SK-N-SH treated with all-trans-retinoic acid at 6 μM for 48 hours (cell line): Measurements from ENCODE around the gene C18orf54.

Source experiments
- GLIS3 ChIP-seq: fragments of 250-450 bp; sonication (Bioruptor Pico); IDR thresholded peaks from 2 replicates; pipeline ENCODE4 v1.5.0; 2020; ENCODE audit warnings: mild to moderate bottlenecking, moderate library complexity
- PATZ1 ChIP-seq: fragments of 250-450 bp; sonication (Bioruptor Pico); IDR thresholded peaks from 2 replicates; pipeline ENCODE4 v1.8.0; 2020; ENCODE audit warnings: mild to moderate bottlenecking, moderate library complexity, borderline replicate concordance
- ZFP30 ChIP-seq: fragments of 450-650 bp; formaldehyde crosslinking; IDR thresholded peaks from 2 replicates; pipeline ENCODE4 v1.5.0; 2022; ENCODE audit warnings: mild to moderate bottlenecking, moderate library complexity

GRCh38 chr18:54405290-54405689 is 47.6 kb downstream of the C18orf54 start:
- TF ChIP-seq GLIS3 (CRISPR knock-in tag), result no peak
- no peak for TF ChIP-seq PATZ1
- no peak for TF ChIP-seq ZFP30
